ENCODE data around the gene APBA2. TPM values are rescaled to one million over a fixed set of nuclear protein-coding genes. Genes with fewer than 3 reads are reported as not detected.
"Not testable (repeated sequence)": the region's sequence is repeated elsewhere in the genome, so short reads cannot be mapped to it uniquely, and the experiment has no call there.

APBA2 gene
- total RNA-seq, 2 donors from 2014 or later, result 0.77 to 1.0 TPM

GRCh38 chr15:29151484-29151857, 265.7 kb downstream of the APBA2 start:
- H3K9me3 ChIP-seq, result no peaks in the 10 kb centered on the region
- no peaks in the 10 kb centered on the region for H3K4me1 ChIP-seq
- H3K4me3 ChIP-seq, result no peak overlapping the region
- no peak for DNase-seq
- no peaks in the 10 kb centered on the region for H3K36me3 ChIP-seq
- no peak overlapping the region for H3K9ac ChIP-seq (ENCODE audit: low read depth in 2 of 2, low read length in 2 of 2)
- intact Hi-C loops (cut with DNase I), result no loop called here
- TF ChIP-seq, protein P1, sequence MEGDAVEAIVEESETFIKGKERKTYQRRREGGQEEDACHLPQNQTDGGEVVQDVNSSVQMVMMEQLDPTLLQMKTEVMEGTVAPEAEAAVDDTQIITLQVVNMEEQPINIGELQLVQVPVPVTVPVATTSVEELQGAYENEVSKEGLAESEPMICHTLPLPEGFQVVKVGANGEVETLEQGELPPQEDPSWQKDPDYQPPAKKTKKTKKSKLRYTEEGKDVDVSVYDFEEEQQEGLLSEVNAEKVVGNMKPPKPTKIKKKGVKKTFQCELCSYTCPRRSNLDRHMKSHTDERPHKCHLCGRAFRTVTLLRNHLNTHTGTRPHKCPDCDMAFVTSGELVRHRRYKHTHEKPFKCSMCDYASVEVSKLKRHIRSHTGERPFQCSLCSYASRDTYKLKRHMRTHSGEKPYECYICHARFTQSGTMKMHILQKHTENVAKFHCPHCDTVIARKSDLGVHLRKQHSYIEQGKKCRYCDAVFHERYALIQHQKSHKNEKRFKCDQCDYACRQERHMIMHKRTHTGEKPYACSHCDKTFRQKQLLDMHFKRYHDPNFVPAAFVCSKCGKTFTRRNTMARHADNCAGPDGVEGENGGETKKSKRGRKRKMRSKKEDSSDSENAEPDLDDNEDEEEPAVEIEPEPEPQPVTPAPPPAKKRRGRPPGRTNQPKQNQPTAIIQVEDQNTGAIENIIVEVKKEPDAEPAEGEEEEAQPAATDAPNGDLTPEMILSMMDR (IDR thresholded peaks at IDR 0.05), result no peak
- no peaks in the 10 kb centered on the region for H3K27me3 ChIP-seq
- H3K27ac ChIP-seq, result no peak overlapping the region

GRCh38 chr15:29156521-29156920, 270.7 kb downstream of the APBA2 start:
- no peaks in the 10 kb centered on the region for H3K27me3 ChIP-seq
- H3K36me3 ChIP-seq, result no peaks in the 10 kb centered on the region
- H3K9me3 ChIP-seq, result no peaks in the 10 kb centered on the region
- intact Hi-C loops (cut with DNase I), result no loop called here
- no peak overlapping the region for H3K4me3 ChIP-seq
- no peaks in the 10 kb centered on the region for H3K4me1 ChIP-seq
- no peak overlapping the region for H3K27ac ChIP-seq
- no peak for DNase-seq
- TF ChIP-seq, protein P1 (IDR thresholded peaks at IDR 0.05), result no peak
- H3K9ac ChIP-seq (ENCODE audit: low read depth in 2 of 2, low read length in 2 of 2), result no peak overlapping the region

GRCh38 chr15:29159771-29160455, 274.1 kb downstream of the APBA2 start:
- Histone ChIP-seq H3K36me3 (no peaks in the 10 kb centered on the region), H3K27me3 (no peaks in the 10 kb centered on the region), H3K4me1 (no peaks in the 10 kb centered on the region), H3K27ac (no peak overlapping the region), H3K9me3 (no peaks in the 10 kb centered on the region), H3K9ac (ENCODE audit: low read depth in 2 of 2, low read length in 2 of 2) (no peak overlapping the region), H3K4me3 (no peak overlapping the region)
- DNase-seq, result no peak
- TF ChIP-seq, protein P1 (IDR thresholded peaks at IDR 0.05), result no peak
- intact Hi-C loops (cut with DNase I), result no loop called here

DNA sequence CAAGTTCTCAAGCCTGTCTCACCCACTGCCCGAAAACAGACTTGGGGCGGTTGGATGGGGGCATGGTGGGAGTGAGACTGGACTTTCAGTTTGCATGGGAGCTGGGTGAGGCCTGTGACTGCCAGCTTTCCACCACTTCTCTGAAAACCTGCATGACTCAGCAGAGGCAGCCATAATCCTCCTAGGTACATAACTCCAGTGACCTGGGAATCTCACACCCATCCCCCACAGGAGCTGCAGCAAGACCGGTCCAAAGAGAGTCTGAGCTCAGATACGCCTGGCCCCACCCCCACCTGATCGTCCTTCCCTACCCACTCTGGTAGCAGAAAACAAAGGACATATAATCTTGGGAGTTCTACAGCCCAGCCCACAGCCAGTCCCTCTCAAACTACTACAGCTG, 276.6 kb downstream of the APBA2 start:
- Histone ChIP-seq H3K4me1 (no peaks in the 10 kb centered on the region), H3K9ac (ENCODE audit: low read depth in 2 of 2, low read length in 2 of 2) (no peak overlapping the region), H3K4me3 (no peak overlapping the region), H3K27me3 (no peaks in the 10 kb centered on the region), H3K36me3 (no peaks in the 10 kb centered on the region), H3K9me3 (no peaks in the 10 kb centered on the region), H3K27ac (no peak overlapping the region)
- intact Hi-C loops (cut with DNase I), result no loop called here
- no peak for DNase-seq
- TF ChIP-seq, protein P1 (IDR thresholded peaks at IDR 0.05), result no peak

- intact Hi-C loops (cut with DNase I); DNase-seq; H3K9me3 ChIP-seq; H3K27ac ChIP-seq; H3K4me3 ChIP-seq; H3K4me1 ChIP-seq; H3K36me3 ChIP-seq; H3K9ac ChIP-seq (ENCODE audit: low read depth in 2 of 2, low read length in 2 of 2); H3K27me3 ChIP-seq: not testable (repeated sequence)
These were observed 281.3 kb downstream of the APBA2 start for GRCh38 chr15:29167122-29167521.

Other genes starting within 250 kb of the APBA2 start
- under 1 TPM in 1 of 2 donors, not detected in 1; 0.44 TPM for gene GOLGA8M, start 173.6 kb upstream of the APBA2 start, total RNA-seq
- not detected for gene GOLGA6L7, start 37.3 kb upstream of the APBA2 start, total RNA-seq

Data from colonic mucosa (tissue), 4 donors.